GM12865 (cell line): ENCODE measurements around the gene TEAD3.

Experiments
- DNase-seq: peaks from one replicate; pipeline ENCODE4 v3.0.0; 2010; ENCODE audit warnings: low read depth
- H3K4me3 ChIP-seq: 2 replicates; pipeline ENCODE4 v1.5.1; 2011; ENCODE audit warnings: mild to moderate bottlenecking, low read depth, low read length, control low read depth
- CTCF ChIP-seq: IDR thresholded peaks from 2 replicates; pipeline ENCODE4 v1.5.1; 2011; ENCODE audit warnings: low read length, control low read depth, low read depth, inconsistent platforms; ENCODE audit not compliant: insufficient read depth; ENCODE audit errors: missing control alignments

TEAD3 gene

GRCh38 chr6:35511562-35511941 is 14.7 kb upstream of the TEAD3 start:
- DNase-seq: no peak
- H3K4me3 ChIP-seq: no peak overlapping the region
- no peak for TF ChIP-seq CTCF

GRCh38 chr6:35510916-35511561 is 14.2 kb upstream of the TEAD3 start:
- no peak overlapping the region for H3K4me3 ChIP-seq
- no peak for TF ChIP-seq CTCF
- no peak for DNase-seq

- no peak for TF ChIP-seq CTCF
- H3K4me3 ChIP-seq: no peak overlapping the region
- DNase-seq: no peak
Measured at GRCh38 chr6:35508542-35508941, 11.7 kb upstream of the TEAD3 start.

- TF ChIP-seq CTCF: no peak
- no peak overlapping the region for H3K4me3 ChIP-seq
- no peak for DNase-seq
Measured at GRCh38 chr6:35508027-35508426, 11.1 kb upstream of the TEAD3 start.

GRCh38 chr6:35507221-35507620 is 10.3 kb upstream of the TEAD3 start:
- H3K4me3 ChIP-seq: no peak overlapping the region
- TF ChIP-seq CTCF: no peak
- DNase-seq: no peak

- TF ChIP-seq CTCF: no peak
- DNase-seq: no peak
- H3K4me3 ChIP-seq: no peak overlapping the region
Measured at GRCh38 chr6:35506536-35506935, 9.7 kb upstream of the TEAD3 start.

- no peak for DNase-seq
- TF ChIP-seq CTCF: no peak
- H3K4me3 ChIP-seq: no peak overlapping the region
Measured at GRCh38 chr6:35505999-35506412, 9.1 kb upstream of the TEAD3 start.
